Cardiac fibroblast (primary cell): Measurements from ENCODE around the gene ERICH3.
A peak's percentile ranks its signal among the peaks of the same experiment; 100 is the strongest.

ENCODE experiments used
- DNase-seq, 2 donors: peaks; one replicate each; pipeline versions ENCODE4 v3.0.0 to v3.0.0-alpha.2; 2010; ENCODE audit warnings: low read depth in 2 of 2
- H3K4me3 ChIP-seq, 2 donors: replicated peaks in 1 of 2; 1 replicate in 1 of 2; 2 replicates in 1 of 2; pipeline ENCODE4 v1.5.1; 2011; ENCODE audit warnings: low read depth in 2 of 2, low read length in 2 of 2, mild to moderate bottlenecking in 2 of 2, moderate library complexity in 1 of 2
- CTCF ChIP-seq: IDR thresholded peaks from one replicate; pipeline ENCODE4 v1.5.1; 2011; ENCODE audit warnings: low read depth, mild to moderate bottlenecking, low read length, inconsistent platforms

The ERICH3 gene

GRCh38 chr1:74586253-74586897 lies 87.2 kb downstream of the ERICH3 start:
- DNase-seq, result no peak
- no peak overlapping the region for H3K4me3 ChIP-seq
- TF ChIP-seq CTCF, result no peak

- no peak for TF ChIP-seq CTCF
- H3K4me3 ChIP-seq, result no peak overlapping the region
- peak; percentile 0 to 13 for DNase-seq
Observed at GRCh38 chr1:74584185-74584584, 89.4 kb downstream of the ERICH3 start.

GRCh38 chr1:74583397-74583796 lies 90.2 kb downstream of the ERICH3 start:
- TF ChIP-seq CTCF, result no peak
- no peak for DNase-seq

GRCh38 chr1:74579425-74579824 lies 94.2 kb downstream of the ERICH3 start:
- no peak for TF ChIP-seq CTCF
- DNase-seq, result no peak
- no peak overlapping the region for H3K4me3 ChIP-seq

More at GRCh38 chr1:74583397-74583796, 90.2 kb downstream of the ERICH3 start:
- no peak overlapping the region for H3K4me3 ChIP-seq

GRCh38 chr1:74578101-74578500 lies 95.5 kb downstream of the ERICH3 start:
- no peak for DNase-seq
- H3K4me3 ChIP-seq, result no peak overlapping the region
- TF ChIP-seq CTCF, result no peak

GRCh38 chr1:74571891-74572290 lies 101.7 kb downstream of the ERICH3 start:
- TF ChIP-seq CTCF, result no peak
- H3K4me3 ChIP-seq, result no peak overlapping the region
- no peak for DNase-seq

- H3K4me3 ChIP-seq, result no peak overlapping the region
- no peak for DNase-seq
- no peak for TF ChIP-seq CTCF
Observed at GRCh38 chr1:74571493-74571800, 102.1 kb downstream of the ERICH3 start.
